HG02981 (cell line): Measurements from ENCODE around the gene ADAP1.
A peak's percentile ranks its signal among the peaks of the same experiment; 100 is the strongest.
"Not testable (repeated sequence)": the region's sequence is repeated elsewhere in the genome, so short reads cannot be mapped to it uniquely, and the experiment has no call there.

Experiments
- ATAC-seq: cut with Tn5 transposase; IDR thresholded peaks from one replicate; pipeline ENCODE4 v1.9.1; 2021; ENCODE audit warnings: mild to moderate bottlenecking, moderate library complexity; ENCODE audit not compliant: unreplicated experiment

The ADAP1 gene

GRCh38 chr7:975702-976473 is 21.4 kb upstream of the ADAP1 start:
- ATAC-seq, result no peak

- peak; percentile 69 for ATAC-seq
Measured at GRCh38 chr7:974820-975681, 20.6 kb upstream of the ADAP1 start, which contains the start of gene COX19. TSS of gene COX19 (minus strand) at chr7:975549. CDS start at chr7:975509, 40 bp downstream.

- ATAC-seq, result no peak
Measured at GRCh38 chr7:974172-974571, 19.7 kb upstream of the ADAP1 start.

- no peak for ATAC-seq
Measured at GRCh38 chr7:973312-973711, 18.8 kb upstream of the ADAP1 start.

- no peak for ATAC-seq
Measured at GRCh38 chr7:972676-973309, 18.3 kb upstream of the ADAP1 start.

GRCh38 chr7:972110-972509 is 17.6 kb upstream of the ADAP1 start:
- no peak for ATAC-seq

- no peak for ATAC-seq
Measured at GRCh38 chr7:970744-971143, 16.3 kb upstream of the ADAP1 start.

GRCh38 chr7:969403-969802 is 14.9 kb upstream of the ADAP1 start:
- no peak for ATAC-seq

GRCh38 chr7:968205-969105 is 14.0 kb upstream of the ADAP1 start:
- ATAC-seq, result no peak

- no peak for ATAC-seq
Measured at GRCh38 chr7:967361-968082, 13.0 kb upstream of the ADAP1 start.

GRCh38 chr7:966291-967069 is 12.0 kb upstream of the ADAP1 start:
- no peak for ATAC-seq

- ATAC-seq, result no peak
Measured at GRCh38 chr7:964401-965231, 10.1 kb upstream of the ADAP1 start.

GRCh38 chr7:963236-964078 is 9.0 kb upstream of the ADAP1 start:
- no peak for ATAC-seq

- ATAC-seq, result no peak
Measured at GRCh38 chr7:962401-963081, 8.1 kb upstream of the ADAP1 start.

GRCh38 chr7:961546-962400 is 7.3 kb upstream of the ADAP1 start:
- no peak for ATAC-seq

- ATAC-seq, result not testable (repeated sequence)
Measured at GRCh38 chr7:960972-961371, 6.5 kb upstream of the ADAP1 start.
